Stimulated activated CD8-positive, alpha-beta memory T cell treated with anti-CD3 and anti-CD28 coated beads, Interleukin-15, amount 100 ng/mL, for 24 hours (primary cell): ENCODE results near the gene ARSI.

Experiments used
- DNase-seq: peaks from one replicate; pipeline ENCODE4 v3.0.0-alpha.2; 2020; ENCODE audit warnings: low read depth

ARSI gene

DNA sequence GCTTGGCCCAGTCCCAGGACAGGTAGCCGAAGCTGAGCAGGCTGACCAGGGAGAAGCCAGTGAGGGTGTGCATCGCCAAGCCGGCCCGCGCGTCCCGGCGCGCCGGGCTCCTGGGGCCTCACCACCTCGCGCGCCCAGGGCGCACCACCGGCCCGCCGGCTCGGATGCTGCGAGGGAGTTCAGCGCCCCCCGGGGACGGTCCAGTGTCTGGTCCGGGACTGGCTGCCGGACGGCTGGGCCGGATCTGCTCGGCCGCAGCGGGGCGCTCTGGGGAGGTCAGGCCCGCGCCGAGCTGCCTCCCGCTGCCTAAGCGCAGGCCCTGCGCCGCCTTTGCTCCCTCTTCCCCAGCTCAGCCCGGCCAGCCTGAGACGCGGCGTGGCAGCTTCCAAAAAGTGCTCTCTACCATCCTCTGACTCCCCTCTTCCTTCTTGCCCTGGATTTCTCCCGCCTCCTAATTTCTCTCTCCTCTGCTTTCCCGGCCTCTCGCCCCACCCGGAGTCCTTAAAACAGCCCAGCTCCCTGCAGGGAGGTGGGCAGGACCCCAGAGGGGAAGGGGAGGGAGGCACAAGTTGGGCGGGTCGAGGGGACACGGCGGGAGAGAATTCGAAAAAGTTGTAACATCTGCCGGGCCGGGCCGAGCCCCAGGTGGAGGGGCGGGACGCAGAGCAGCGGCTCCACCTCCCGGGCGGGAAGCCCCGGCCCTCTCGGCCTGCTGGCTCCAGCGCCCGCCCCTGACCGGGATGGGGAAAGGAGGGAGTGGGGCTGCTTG lies at the start of gene ARSI:
TSS of gene ARSI (minus strand) at position 605 of the 769 bp plus-strand sequence. CDS start at position 73, 532 bp downstream.
- no peak for DNase-seq

- DNase-seq, result no peak
Observed at GRCh38 chr5:150350524-150351344, 48.0 kb upstream of the ARSI start.

DNA sequence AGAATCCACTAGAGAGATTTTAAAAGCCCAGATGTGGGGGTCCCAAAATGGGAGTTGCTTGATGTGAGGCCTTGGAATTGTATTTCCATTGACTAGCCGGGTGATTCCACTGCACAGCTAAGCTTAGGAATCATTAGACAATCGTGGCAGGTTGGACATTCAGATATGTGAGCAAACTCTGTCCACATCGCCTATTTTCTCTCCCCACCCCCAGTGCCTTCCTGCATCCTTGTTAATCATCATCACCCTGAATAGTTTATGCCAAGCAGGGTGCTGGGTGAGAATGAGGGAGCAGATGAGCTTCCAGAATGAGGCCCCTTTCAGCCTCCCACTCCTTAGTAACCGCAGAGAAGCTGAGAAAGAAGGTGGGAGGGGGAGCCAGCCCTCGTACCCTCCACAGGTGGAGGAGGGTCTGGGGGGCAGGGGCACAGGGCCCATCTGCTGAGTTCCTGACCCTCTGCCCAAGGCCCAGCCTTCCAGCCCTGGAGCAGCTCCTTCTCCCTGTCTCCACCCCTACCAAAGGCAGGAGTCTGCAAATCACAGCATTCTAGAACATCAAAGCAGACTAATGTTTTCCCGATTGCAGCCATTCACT lies 47.1 kb upstream of the ARSI start:
- no peak for DNase-seq

GRCh38 chr5:150347451-150347850 lies 44.7 kb upstream of the ARSI start:
- no peak for DNase-seq

- no peak for DNase-seq
Observed at GRCh38 chr5:150347003-150347402, 44.3 kb upstream of the ARSI start.

GRCh38 chr5:150346592-150346991 lies 43.9 kb upstream of the ARSI start:
- no peak for DNase-seq

DNA sequence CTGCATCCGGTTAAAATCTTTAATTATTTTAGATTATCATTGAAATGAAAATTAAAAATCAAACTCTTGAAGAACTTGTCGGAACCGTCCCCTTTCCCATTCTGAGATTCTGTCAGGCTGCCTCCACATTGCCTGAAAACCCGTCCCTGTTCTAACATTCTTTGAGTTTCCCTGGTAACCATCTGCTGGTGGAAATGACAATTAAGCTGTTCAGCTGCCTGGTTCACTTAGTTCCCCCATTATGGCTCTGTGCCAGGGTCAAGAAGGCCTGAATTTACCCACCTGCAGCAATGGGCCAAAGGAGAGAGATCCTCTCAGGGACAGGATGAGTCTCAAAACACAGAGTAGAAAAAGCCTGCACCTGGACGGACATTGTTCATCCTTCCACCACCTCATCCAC lies 43.0 kb upstream of the ARSI start:
- no peak for DNase-seq

DNA sequence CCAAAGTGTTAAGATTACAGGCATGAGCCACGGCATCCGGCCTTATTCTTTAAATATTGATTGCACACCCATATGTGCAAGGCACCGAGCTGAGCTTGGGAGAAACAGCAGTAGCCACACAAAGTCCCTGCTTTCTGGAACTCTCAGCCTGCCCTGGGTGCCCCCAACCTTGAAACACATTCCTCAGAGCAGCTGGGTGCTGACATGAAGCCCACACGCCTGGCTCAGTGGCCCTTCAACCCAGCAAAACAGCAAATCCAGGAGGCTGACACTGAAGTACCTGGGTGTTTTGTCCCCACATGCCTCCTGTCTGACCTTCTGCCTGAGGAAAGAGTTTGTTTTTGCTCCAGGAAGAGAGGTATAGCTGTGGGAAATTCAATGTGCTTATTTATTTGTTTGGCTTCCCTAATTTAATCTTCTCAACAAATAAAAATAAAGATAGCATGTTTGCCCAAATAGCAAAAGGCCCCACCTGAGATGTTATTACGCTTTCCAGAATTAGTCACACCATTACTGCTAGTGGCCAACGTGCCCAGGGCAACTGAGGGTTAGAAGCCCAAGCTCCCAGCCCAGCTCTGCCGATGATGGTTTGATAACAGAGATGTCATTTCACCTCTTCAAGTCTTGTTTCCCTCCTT lies 41.4 kb upstream of the ARSI start:
- no peak for DNase-seq

DNA sequence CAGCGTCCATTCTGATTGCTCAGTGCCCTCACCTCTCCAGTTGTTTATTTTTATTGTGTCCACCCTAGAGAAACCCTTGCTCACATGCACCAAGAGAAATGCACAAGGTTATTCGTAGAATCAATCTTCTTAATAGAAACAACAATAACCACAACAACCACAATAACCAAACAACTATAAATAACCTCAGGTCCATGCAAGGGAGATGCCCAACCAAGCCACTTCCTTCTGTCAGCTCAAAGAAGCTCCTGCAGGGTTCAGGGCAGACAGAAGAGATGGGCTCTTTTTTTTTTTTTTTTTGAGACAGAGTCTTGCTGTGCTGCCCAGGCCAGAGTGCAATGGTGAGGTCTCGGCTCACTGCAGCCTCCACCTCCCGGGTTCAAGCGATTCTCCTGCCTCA lies 39.9 kb upstream of the ARSI start:
- no peak for DNase-seq

DNA sequence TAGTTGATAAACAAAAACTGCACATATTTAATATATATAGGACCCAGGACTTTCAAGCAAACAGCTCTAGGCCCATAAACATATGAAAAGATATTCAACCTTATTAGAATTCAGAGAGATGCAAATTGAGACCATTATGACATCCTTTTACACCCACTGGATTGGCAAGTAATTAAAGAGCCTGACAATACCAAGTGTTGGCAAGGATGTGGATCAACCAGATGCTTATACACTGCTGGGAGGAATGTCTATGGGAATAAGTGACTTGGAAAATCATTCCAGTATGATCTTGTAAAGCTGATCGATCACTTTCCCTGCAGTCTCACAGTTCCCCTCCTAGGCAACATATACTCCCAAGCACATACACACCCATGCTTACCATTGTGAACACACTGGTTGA lies 39.3 kb upstream of the ARSI start:
- DNase-seq, result no peak

GRCh38 chr5:150341331-150341730 lies 38.6 kb upstream of the ARSI start:
- DNase-seq, result no peak

- DNase-seq, result no peak
Observed at GRCh38 chr5:150340614-150341255, 38.0 kb upstream of the ARSI start.

GRCh38 chr5:150339841-150340240 lies 37.1 kb upstream of the ARSI start:
- no peak for DNase-seq

- no peak for DNase-seq
Observed at GRCh38 chr5:150339165-150339564, 36.5 kb upstream of the ARSI start.

- DNase-seq, result no peak
Observed at GRCh38 chr5:150338546-150338945, 35.8 kb upstream of the ARSI start.

DNA sequence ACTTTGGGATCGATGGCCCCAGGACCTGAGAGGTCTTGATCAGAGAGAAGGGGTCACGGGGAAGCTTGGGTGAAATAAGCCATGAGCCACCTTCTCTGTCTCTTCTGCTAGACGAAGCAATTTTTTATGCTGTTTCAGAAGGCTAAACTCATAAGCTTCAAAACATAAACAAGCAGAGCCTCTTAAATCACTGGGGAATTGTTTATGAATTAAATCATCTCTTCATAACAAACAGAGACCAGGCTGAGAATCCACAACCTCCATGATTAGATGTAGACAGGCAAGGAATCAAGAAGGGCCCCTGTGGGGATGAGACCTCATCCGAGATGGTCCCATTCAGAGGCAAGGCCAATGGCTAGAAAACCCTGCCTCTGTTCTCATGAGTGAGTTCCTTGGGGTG lies 33.1 kb upstream of the ARSI start:
- DNase-seq, result no peak

- no peak for DNase-seq
Observed at GRCh38 chr5:150333400-150333799, 30.7 kb upstream of the ARSI start.

GRCh38 chr5:150329881-150330876 lies 27.5 kb upstream of the ARSI start:
- no peak for DNase-seq

DNA sequence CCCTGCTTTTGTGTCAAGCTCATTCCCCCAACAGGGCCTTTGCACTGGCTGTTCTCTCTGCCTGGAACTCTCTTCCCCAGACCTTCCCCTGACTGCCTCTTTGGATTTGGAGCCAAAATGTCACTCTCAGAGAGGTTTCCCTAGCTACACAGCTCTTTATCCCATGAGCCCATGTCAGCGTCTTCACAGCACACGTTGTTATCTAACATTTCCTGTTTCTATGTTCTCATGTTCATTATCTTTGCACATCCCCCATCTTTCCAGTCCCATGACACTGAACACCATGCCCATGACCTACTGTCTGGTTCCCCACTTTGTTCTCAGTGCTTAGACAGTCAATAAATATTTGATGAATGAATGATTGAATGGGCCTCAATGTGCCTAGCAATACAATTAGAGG lies 26.3 kb upstream of the ARSI start:
- no peak for DNase-seq

GRCh38 chr5:150328515-150328914 lies 25.8 kb upstream of the ARSI start:
- no peak for DNase-seq

DNA sequence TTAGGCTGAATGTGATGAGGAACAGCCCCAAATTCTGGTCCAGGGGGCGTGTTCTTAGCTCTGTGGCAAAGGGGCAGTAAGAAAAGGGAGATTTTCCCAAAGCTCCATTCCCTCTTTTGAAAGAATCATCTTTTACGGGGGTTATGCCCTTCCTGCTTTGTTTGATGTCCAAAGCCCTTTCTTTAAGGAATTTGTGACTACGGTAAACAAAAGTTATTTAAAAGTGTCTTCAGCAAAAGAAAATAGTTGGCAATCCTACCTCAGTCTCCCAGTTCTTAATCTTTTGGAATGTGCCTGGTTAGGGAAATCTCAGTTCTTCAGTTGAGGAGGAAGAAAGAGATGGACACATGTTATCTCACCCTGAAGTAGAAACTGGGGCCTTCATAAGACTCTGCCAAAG lies 24.4 kb upstream of the ARSI start:
- no peak for DNase-seq
